Lower lobe of right lung (tissue), 2 donors: ENCODE results near the gene SF3A1. TPM values are rescaled to one million over a fixed set of nuclear protein-coding genes. Genes with fewer than 3 reads are reported as not detected.
A peak's percentile ranks its signal among the peaks of the same experiment; 100 is the strongest.

Source experiments
- ATAC-seq, 2 donors: fragments of 200-7000 bp; cut with Tn5 transposase; one replicate each; pipeline ENCODE4 v1.9.1; 2020 to 2022; ENCODE audit warnings: mild to moderate bottlenecking in 2 of 2, moderate library complexity in 2 of 2
- DNase-seq: peaks from one replicate; pipeline ENCODE4 v3.0.0-alpha.2; 2020
- H3K27ac ChIP-seq: fragments of 200-600 bp; one replicate; pipeline ENCODE4 v1.8.0; 2022
- H3K27me3 ChIP-seq: fragments of 200-600 bp; one replicate; pipeline ENCODE4 v1.8.0; 2022; ENCODE audit warnings: low read depth
- H3K36me3 ChIP-seq: fragments of 200-600 bp; one replicate; pipeline ENCODE4 v1.8.0; 2022; ENCODE audit warnings: mild to moderate bottlenecking
- H3K4me1 ChIP-seq: fragments of 200-600 bp; one replicate; pipeline ENCODE4 v1.8.0; 2022
- H3K4me3 ChIP-seq: fragments of 200-600 bp; one replicate; pipeline ENCODE4 v1.8.0; 2022; ENCODE audit warnings: mild to moderate bottlenecking
- H3K9me3 ChIP-seq: fragments of 200-600 bp; one replicate; pipeline ENCODE4 v1.8.0; 2022
- intact Hi-C: fragments of 100-400 bp; cut with DNase I; formaldehyde crosslinking; loops from one replicate; pipeline ENCODE4 v1.11.0; 2022
- total RNA-seq: library from RNA; stranded (reverse); fragmentation: NEBNext Ultra II Directional; extraction: Animal tissue kit (Norgen Biotek cat#: 25700); gene quantifications from one replicate; pipeline ENCODE4 v1.2.1, GENCODE V29; 2021
- TF ChIP-seq, protein P1 (sequence below): fragments of 200-600 bp; IDR thresholded peaks from one replicate; pipeline ENCODE4 v1.8.0; 2022; ENCODE audit warnings: antibody characterized with exemption, mild to moderate bottlenecking
- donor health status: DM: no; HTN: yes; CAD: no; lungs with severe emphysema.

Gene SF3A1
- total RNA-seq, 1 donor from 2014 or later = 162 TPM

DNA sequence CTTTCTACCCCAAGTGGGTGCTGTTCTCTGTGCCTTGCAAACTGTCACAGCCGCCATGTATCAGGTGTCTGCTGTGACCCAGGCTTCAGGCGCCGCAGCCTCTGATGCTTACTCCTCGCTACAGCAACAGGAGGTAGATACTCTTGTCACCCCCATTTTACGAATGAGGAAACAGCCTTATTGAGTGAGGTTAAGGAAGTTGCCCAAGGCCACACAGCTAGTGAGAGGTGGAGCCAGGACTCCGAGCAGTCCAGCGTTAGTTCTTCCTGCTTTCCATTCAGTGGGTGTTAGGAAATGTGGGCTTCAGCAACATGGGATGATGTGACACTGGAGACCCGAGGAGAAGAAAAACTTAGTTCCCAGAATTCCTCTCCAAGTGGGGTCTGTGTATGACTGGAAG, 16.2 kb upstream of the SF3A1 start:
- Histone ChIP-seq H3K4me1 (no peaks in the 10 kb centered on the region), H3K36me3 (no peaks in the 10 kb centered on the region), H3K4me3 (no peak overlapping the region), H3K27ac (no peak overlapping the region), H3K27me3 (no peaks in the 10 kb centered on the region), H3K9me3 (no peaks in the 10 kb centered on the region)
- ATAC-seq = peak; percentile 55 to 57
- intact Hi-C loops = no loop called here
- no peak for DNase-seq
- TF ChIP-seq, protein P1, sequence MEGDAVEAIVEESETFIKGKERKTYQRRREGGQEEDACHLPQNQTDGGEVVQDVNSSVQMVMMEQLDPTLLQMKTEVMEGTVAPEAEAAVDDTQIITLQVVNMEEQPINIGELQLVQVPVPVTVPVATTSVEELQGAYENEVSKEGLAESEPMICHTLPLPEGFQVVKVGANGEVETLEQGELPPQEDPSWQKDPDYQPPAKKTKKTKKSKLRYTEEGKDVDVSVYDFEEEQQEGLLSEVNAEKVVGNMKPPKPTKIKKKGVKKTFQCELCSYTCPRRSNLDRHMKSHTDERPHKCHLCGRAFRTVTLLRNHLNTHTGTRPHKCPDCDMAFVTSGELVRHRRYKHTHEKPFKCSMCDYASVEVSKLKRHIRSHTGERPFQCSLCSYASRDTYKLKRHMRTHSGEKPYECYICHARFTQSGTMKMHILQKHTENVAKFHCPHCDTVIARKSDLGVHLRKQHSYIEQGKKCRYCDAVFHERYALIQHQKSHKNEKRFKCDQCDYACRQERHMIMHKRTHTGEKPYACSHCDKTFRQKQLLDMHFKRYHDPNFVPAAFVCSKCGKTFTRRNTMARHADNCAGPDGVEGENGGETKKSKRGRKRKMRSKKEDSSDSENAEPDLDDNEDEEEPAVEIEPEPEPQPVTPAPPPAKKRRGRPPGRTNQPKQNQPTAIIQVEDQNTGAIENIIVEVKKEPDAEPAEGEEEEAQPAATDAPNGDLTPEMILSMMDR = no peak

DNA sequence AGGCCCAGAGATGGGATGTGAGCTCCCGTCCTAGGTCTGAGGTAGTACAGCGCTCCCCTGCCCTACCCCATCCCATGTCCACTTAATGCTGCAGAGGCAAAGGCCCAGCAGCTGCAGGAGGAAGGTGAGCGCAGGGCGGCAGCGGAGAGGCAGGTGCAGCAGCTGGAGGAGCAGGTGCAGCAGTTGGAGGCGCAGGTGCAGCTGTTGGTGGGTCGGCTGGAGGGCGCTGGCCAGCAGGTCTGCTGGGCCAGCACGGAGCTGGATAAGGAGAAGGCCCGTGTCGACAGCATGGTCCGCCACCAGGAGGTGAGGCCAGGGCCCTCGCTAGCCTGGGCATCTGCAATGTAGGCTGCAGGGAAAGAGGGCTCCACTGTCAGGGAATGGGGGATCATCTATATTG, 15.3 kb upstream of the SF3A1 start:
- DNase-seq = no peak
- ATAC-seq = no peak
- no peak overlapping the region for H3K4me3 ChIP-seq
- intact Hi-C loops = no loop called here
- H3K36me3 ChIP-seq = no peaks in the 10 kb centered on the region
- no peak overlapping the region for H3K27ac ChIP-seq
- TF ChIP-seq, protein P1 = no peak
- no peaks in the 10 kb centered on the region for H3K27me3 ChIP-seq
- H3K4me1 ChIP-seq = no peaks in the 10 kb centered on the region
- no peaks in the 10 kb centered on the region for H3K9me3 ChIP-seq

DNA sequence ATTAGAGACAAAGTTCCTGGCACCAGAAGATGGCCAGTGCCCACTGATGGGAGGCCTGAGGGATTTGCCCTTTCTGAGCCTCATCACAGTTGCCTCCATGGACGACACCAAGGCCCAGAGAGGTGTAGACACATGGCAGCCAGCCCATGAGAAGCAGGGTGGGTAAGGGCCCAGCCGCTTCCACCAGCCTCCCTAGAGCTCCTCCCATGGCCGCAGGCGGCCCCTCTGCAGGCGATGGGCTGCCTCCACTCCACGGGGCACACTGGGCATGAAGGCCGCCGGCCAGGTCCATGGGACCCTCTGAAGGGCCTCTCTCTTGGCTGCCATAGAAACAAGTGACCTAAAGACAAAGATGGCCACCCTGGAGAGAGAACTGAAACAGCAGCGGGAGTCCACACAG, 14.6 kb upstream of the SF3A1 start:
- no peak for ATAC-seq
- TF ChIP-seq, protein P1 = no peak
- DNase-seq = no peak
- no peaks in the 10 kb centered on the region for H3K27me3 ChIP-seq
- H3K9me3 ChIP-seq = no peaks in the 10 kb centered on the region
- H3K27ac ChIP-seq = no peak overlapping the region
- H3K36me3 ChIP-seq = no peaks in the 10 kb centered on the region
- H3K4me3 ChIP-seq = no peak overlapping the region
- H3K4me1 ChIP-seq = no peaks in the 10 kb centered on the region
- intact Hi-C loops = no loop called here

DNA sequence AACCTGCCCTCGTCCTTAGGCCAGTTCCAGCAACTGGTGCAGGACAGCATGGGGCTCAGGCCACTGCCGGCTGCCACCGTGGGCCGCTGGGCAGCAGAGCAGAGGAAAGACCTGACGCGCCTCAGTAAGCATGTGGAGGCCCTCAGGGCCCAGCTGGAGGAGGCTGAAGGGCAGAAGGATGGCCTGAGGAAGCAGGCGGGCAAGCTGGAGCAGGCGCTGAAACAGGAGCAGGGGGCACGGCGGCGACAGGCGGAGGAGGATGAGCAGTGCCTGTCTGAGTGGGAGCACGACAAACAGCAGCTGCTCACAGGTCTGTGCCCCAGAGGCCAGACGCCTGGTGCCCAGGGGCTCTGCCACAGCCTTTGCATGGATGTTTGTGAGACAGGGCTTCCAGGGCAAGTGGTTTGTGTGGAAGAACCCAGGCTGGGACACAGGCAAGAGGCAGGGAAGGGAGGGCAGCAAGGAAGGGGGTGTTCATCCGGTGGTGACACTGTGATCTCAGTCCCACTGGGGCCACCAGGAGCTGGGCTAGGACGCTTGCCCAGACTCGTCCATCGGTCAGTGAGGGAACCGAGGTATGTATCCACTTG, 14.0 kb upstream of the SF3A1 start:
- H3K4me1 ChIP-seq = no peaks in the 10 kb centered on the region
- no peak overlapping the region for H3K27ac ChIP-seq
- no peaks in the 10 kb centered on the region for H3K36me3 ChIP-seq
- intact Hi-C loops = no loop called here
- TF ChIP-seq, protein P1 = no peak
- H3K9me3 ChIP-seq = no peaks in the 10 kb centered on the region
- no peaks in the 10 kb centered on the region for H3K27me3 ChIP-seq
- no peak overlapping the region for H3K4me3 ChIP-seq
- no peak for DNase-seq
- ATAC-seq = no peak

DNA sequence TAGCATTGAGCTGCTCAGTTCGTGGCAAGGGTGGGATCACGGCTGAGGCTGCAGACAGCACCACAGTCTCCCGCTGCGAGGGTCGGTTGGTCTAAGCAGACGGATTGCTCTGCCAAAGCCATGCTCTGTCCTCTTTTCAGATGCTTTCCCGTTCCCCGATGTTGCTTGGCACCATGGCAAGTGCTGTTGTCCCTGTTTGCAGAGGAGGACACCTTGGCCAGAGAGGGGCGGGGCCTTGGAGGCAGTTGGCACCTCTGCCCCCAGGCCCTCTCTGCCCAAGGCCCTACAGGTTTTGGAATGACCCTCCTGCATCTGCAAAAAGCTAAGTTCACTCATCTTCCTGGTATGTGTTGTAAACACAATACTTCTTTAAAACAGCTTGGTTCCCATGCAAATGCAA, 11.7 kb upstream of the SF3A1 start:
- ATAC-seq = no peak
- Histone ChIP-seq H3K4me1 (no peaks in the 10 kb centered on the region), H3K4me3 (no peak overlapping the region), H3K36me3 (no peaks in the 10 kb centered on the region), H3K27ac (no peak overlapping the region), H3K27me3 (no peaks in the 10 kb centered on the region), H3K9me3 (no peaks in the 10 kb centered on the region)
- TF ChIP-seq, protein P1 = no peak
- no peak for DNase-seq
- intact Hi-C loops = no loop called here

DNA sequence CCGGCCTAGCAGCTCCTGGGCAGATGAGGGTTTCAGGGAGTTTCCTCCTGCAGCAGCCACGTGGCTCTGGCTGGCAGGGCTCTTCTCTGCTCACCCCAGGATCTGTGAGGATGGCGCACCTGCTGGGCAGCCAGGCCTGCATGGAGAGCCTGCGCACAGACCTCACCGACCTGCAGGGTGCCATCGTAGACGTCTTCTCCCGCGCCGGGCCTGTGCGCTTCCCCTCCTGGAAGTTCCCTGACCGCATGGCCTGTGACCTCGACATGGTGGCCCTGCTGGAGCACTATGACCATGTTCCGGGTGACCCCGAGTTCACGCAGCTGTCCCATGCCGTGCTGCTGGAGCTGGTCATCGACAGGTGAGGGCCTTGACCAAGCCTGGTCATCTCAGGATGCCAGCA, 9.2 kb upstream of the SF3A1 start:
- ATAC-seq = no peak
- no peaks in the 10 kb centered on the region for H3K27me3 ChIP-seq
- intact Hi-C loops = no loop called here
- H3K27ac ChIP-seq = no peak overlapping the region
- TF ChIP-seq, protein P1 = no peak
- no peak overlapping the region for H3K4me3 ChIP-seq
- no peaks in the 10 kb centered on the region for H3K9me3 ChIP-seq
- H3K4me1 ChIP-seq = no peaks in the 10 kb centered on the region
- DNase-seq = peak; percentile 36
- H3K36me3 ChIP-seq = no peaks in the 10 kb centered on the region
